ENCODE measurements around the gene MBNL2. TPM values are rescaled to one million over a fixed set of nuclear protein-coding genes. Genes with fewer than 3 reads are reported as not detected.
A peak's percentile ranks its signal among the peaks of the same experiment; 100 is the strongest.

The MBNL2 gene
- total and polyA plus RNA-seq, 2 experiments from 2014 or later, result 27.4 to 97.9 TPM

DNA sequence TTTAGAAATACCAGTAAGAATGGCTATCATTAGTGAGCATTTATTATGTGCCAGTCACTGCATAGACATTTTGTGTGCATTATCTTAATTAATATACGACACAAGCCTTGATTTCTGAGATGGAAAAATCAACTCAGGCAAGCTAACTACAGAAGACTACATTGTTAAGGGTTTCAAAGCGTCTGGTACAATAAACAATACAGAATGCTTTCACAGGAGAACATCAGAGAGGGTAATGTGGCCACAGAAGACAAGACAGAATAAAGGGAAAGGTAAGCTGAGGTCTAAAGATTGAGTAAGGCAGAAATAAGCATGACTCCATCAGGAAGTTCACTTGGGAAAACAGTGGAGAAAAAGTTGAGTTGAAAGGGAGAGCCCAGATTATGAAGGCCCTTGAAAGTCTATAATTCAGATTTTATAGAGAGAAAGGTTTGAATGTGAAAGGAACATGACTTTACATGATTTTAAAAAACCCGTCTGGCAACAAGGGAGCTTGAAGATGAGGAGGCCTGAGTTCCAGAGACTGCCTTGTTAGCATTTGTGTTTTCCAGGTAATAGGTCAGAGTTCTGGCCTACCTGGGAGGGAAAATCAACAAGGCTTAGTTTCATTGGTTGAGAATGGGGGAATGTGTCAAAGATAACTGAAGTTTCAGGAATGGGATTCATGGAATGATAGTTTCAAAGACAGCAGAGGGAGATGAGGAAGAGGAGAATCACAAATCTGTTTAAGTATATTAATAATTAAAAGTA is 1.8 kb upstream of the MBNL2 start:
- Histone ChIP-seq H3K79me2 (peaks cover 34% of the 10 kb centered on the region), H3K4me1 (ENCODE audit: insufficient read depth) (peaks cover 10% of the 10 kb centered on the region), H3K36me3 (replicated peaks; ENCODE audit: insufficient read depth, low read depth) (no peaks in the 10 kb centered on the region), H4K20me1 (ENCODE audit: insufficient read depth, poor library complexity, severe bottlenecking) (no peaks in the 10 kb centered on the region), H3K4me3 (no peak overlapping the region), H3K27ac (peak overlapping the region; percentile 71), H3K4me2 (no peak overlapping the region), H3K9me2 (replicated peaks; ENCODE audit: insufficient read depth) (no peaks in the 10 kb centered on the region), H3K9me3 (ENCODE audit: low read depth) (no peaks in the 10 kb centered on the region), H3K27me3 (no peaks in the 10 kb centered on the region), H2AFZ (no peak overlapping the region)
- no peak for DNase-seq (ENCODE audit: low spot score)
- 82% methylated on average over 3 of the region's 3 CpGs for WGBS (ENCODE audit: low lambda C conversion rate, missing lambda C conversion rate)
- TF ChIP-seq EZH2 (IDR thresholded peaks at IDR 0.05; ENCODE audit: borderline replicate concordance), result no peak
- no peak for TF ChIP-seq EZH2phosphoT487 (IDR thresholded peaks at IDR 0.05; ENCODE audit: low read depth, severe bottlenecking, unreplicated experiment)
- TF ChIP-seq, protein P1, sequence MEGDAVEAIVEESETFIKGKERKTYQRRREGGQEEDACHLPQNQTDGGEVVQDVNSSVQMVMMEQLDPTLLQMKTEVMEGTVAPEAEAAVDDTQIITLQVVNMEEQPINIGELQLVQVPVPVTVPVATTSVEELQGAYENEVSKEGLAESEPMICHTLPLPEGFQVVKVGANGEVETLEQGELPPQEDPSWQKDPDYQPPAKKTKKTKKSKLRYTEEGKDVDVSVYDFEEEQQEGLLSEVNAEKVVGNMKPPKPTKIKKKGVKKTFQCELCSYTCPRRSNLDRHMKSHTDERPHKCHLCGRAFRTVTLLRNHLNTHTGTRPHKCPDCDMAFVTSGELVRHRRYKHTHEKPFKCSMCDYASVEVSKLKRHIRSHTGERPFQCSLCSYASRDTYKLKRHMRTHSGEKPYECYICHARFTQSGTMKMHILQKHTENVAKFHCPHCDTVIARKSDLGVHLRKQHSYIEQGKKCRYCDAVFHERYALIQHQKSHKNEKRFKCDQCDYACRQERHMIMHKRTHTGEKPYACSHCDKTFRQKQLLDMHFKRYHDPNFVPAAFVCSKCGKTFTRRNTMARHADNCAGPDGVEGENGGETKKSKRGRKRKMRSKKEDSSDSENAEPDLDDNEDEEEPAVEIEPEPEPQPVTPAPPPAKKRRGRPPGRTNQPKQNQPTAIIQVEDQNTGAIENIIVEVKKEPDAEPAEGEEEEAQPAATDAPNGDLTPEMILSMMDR (IDR thresholded peaks at IDR 0.05; ENCODE audit: poor library complexity), result no peak

DNA sequence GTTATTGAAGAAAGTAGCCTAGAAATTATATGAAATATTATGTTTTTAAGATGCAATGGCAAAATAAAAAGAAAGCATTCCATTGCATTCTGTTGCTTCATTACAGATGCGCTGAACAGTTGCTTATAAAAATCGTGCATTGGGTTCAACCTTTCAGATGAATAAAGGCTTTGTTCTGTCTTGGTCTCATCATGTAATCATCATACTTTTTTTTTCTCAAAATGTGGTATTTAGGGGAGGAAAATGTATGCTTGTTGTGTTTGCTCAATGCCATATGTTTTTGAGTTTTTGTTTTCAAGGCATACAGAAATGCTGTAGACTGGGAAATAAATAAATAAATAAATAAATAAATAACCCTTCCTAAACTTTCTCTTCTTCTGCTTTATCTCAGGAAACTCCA is 1.1 kb upstream of the MBNL2 start:
- peak overlapping the region; percentile 71 for H3K27ac ChIP-seq
- H3K4me1 ChIP-seq (ENCODE audit: insufficient read depth), result peaks cover 17% of the 10 kb centered on the region
- peaks cover 41% of the 10 kb centered on the region for H3K79me2 ChIP-seq
- no peak for DNase-seq (ENCODE audit: low spot score)
- no peaks in the 10 kb centered on the region for H4K20me1 ChIP-seq (ENCODE audit: insufficient read depth, poor library complexity, severe bottlenecking)
- 89% methylated on average over 2 of the region's 2 CpGs for WGBS (ENCODE audit: low lambda C conversion rate, missing lambda C conversion rate)
- H3K9me2 ChIP-seq (replicated peaks; ENCODE audit: insufficient read depth), result no peaks in the 10 kb centered on the region
- TF ChIP-seq EZH2phosphoT487 (IDR thresholded peaks at IDR 0.05; ENCODE audit: low read depth, severe bottlenecking, unreplicated experiment), result no peak
- TF ChIP-seq EZH2 (IDR thresholded peaks at IDR 0.05; ENCODE audit: borderline replicate concordance), result no peak
- TF ChIP-seq, protein P1 (IDR thresholded peaks at IDR 0.05; ENCODE audit: poor library complexity), result no peak
- H3K9me3 ChIP-seq (ENCODE audit: low read depth), result no peaks in the 10 kb centered on the region
- no peaks in the 10 kb centered on the region for H3K36me3 ChIP-seq (replicated peaks; ENCODE audit: insufficient read depth, low read depth)
- H2AFZ ChIP-seq, result no peak overlapping the region
- H3K4me2 ChIP-seq, result peak overlapping the region; percentile 71
- H3K4me3 ChIP-seq, result no peak overlapping the region
- H3K27me3 ChIP-seq, result no peaks in the 10 kb centered on the region

DNA sequence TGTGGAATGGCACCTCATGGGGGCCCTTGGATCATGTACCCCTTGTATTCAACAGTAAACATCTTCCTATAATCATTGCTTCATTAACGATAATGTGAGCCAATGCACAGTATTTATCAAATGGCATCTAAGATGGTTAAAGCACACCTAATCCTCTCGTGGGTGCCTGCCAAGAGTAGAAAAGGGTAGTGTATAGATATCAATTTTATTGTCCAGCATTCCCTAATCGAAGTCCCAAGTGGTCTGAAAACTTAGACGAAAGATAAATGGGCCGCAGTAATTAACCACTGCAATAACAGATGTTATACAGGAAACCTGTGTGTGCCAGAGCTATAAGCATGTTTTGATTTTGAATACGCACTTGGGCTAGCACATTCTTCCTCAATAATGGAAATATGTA is 667 bp upstream of the MBNL2 start:
- Histone ChIP-seq H3K4me2 (peak overlapping the region; percentile 71), H3K27me3 (no peaks in the 10 kb centered on the region), H4K20me1 (ENCODE audit: insufficient read depth, poor library complexity, severe bottlenecking) (peaks cover 3% of the 10 kb centered on the region), H3K27ac (peak overlapping the region; percentile 71), H3K9me3 (ENCODE audit: low read depth) (no peaks in the 10 kb centered on the region), H3K36me3 (replicated peaks; ENCODE audit: insufficient read depth, low read depth) (no peaks in the 10 kb centered on the region), H2AFZ (peak overlapping the region; percentile 10), H3K9me2 (replicated peaks; ENCODE audit: insufficient read depth) (no peaks in the 10 kb centered on the region), H3K4me3 (no peak overlapping the region), H3K79me2 (peaks cover 45% of the 10 kb centered on the region), H3K4me1 (ENCODE audit: insufficient read depth) (peaks cover 21% of the 10 kb centered on the region)
- TF ChIP-seq EZH2phosphoT487 (IDR thresholded peaks at IDR 0.05; ENCODE audit: low read depth, severe bottlenecking, unreplicated experiment), result no peak
- TF ChIP-seq EZH2 (IDR thresholded peaks at IDR 0.05; ENCODE audit: borderline replicate concordance), result no peak
- TF ChIP-seq, protein P1 (IDR thresholded peaks at IDR 0.05; ENCODE audit: poor library complexity), result no peak
- 43% methylated on average over 6 of the region's 6 CpGs for WGBS (ENCODE audit: low lambda C conversion rate, missing lambda C conversion rate)
- DNase-seq (ENCODE audit: low spot score), result no peak
